Measurements from ENCODE around the gene HAGHL.
"Not testable (repeated sequence)": the region's sequence is repeated elsewhere in the genome, so short reads cannot be mapped to it uniquely, and the experiment has no call there.

The HAGHL gene

DNA sequence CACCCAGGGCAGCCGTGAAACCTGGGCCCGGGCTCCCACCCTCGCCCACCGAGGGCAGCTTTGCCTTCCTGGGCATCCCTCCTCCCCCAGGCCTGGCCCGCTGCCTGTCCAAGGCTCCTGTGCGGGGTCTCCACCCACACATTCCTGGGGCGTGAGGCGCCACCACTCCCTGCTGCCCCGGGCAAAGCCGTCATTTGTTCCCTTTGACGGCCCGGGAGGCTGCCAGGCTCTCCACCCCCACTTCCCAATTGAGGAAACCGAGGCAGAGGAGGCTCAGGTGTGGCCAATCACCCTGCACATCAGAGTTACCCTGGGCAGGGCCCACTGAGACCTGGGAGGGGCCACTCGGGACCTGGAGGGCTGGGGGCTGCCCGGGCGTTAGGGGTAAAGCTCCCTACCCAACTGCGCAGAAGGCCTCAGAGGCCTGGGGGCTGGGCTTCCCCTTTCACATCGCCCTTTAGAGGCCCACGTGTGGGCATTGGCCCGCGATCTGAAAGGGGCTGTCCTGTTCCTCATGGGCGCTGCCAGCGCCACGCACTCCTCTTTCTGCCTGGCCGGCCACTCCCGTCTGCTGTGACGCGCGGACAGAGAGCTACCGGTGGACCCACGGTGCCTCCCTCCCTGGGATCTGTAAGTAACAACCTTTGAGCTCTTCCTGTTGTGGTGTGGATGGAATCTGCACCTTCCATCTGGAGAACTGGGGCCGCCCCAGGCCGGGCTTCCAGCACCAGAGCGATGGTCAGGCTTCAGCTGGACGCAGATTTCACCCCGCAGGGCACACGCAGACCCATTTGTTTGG, 33.8 kb downstream of the HAGHL start, which contains the start of gene MSLN:
Gene MSLN, plus strand, starts transcription at position 190 of the 799 bp plus-strand sequence. CDS start 1,947 bp downstream, outside the sequence.
- no peak for DNase-seq

DNA sequence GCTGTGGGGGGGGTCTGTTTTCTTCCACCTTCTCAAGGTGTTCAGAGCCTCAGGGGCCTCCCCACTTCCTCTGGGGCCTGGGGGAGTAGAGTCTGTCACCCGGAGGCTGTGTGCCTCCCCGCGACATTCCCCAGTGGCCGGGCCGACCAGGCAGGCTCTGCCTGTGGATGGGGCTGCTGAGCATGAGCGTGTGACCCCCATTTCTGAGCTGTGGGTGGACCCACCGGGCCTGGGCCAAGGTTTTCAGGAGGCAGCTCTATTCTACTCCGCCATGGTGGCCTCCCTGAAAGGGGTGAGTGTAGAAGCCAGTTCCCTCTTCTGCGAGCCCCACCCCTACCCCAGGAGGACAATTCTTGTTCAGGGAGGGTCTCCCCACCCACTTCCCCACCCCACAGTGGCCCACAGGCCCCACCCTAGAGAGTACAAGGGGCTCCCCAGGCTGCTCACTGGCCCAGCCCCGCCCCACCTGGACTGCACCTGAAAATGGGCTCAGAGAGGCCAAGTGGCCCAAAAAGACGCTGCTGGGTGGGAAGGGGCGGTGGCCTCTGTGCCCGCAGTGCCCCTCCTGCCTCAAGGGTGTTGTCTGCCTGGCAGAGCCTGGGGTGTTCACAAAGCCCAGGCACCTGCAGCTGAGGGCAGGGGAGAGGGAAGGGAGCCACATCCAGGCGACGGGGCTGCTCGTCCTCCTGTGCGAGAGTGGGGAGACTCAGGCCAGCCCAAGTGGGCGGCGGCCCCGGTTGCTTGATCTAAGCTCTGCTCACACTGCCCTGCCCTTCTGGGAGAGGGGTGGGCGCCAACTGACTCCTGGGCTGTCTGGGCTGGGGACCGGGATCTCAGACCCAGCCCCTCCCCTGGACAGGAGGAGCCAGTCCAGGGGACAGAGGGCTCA, 35.0 kb downstream of the HAGHL start:
- DNase-seq = no peak

DNA sequence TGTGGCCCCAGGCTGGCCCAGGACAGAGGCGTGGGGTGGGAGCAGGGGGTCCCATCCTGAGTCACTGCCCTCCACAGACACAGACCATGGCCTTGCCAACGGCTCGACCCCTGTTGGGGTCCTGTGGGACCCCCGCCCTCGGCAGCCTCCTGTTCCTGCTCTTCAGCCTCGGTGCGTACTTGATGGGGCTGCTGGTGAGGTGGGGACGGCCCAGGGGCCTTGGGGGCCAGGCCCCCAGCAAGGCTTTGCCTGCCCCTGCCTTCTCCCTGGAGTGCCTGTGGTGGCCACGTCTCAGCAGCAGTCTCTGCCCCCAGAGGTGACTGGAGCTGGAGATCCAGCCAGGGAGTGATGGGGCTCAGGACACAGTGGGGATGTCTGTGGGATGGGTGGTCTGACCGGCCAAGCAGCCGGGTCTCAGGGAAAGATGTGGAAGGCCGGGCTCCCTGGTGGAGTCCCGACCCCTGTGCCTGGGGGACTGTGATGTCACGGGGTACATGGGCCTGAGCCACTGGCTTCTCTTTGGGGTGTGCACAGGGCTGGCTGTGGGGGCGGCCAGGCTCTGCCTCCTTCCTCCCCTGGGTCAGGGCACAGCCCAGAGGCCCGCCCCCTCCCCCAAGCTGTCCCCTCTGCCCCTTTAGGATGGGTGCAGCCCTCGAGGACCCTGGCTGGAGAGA, 35.8 kb downstream of the HAGHL start:
- no peak for DNase-seq

DNA sequence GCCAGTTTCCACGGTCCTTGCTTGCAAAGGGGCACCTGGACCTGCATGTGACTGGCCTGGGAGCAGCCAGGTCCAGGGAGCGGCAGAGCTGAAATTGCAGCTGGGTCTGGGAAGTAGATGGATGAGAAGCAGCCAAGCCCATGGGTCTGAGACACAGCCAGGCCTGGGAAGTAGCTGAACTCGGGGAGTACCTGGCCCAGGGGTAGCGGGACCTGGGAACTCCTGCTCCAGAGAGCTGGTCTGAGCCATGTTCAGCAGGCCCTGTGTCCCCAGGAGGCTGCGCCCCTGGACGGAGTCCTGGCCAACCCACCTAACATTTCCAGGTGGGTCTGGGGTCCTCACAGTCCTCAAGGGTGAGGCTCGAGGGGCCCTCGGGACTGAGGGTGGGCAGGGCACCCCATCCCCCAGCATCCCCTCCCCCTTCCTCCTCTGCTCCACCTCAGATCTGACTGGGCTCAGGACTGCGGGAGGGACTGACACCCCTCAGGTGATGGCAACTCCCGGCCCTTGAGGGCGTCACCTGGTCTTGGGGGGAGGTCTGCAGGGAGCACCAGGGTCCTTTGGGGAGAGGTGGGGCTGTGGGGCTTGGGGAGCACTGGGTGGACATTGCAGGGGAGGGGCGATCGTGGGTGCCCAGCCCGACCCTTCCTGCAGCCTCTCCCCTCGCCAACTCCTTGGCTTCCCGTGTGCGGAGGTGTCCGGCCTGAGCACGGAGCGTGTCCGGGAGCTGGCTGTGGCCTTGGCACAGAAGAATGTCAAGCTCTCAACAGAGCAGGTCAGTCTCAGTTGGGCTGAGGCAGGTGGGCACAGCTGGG, 36.7 kb downstream of the HAGHL start:
- no peak for DNase-seq

DNA sequence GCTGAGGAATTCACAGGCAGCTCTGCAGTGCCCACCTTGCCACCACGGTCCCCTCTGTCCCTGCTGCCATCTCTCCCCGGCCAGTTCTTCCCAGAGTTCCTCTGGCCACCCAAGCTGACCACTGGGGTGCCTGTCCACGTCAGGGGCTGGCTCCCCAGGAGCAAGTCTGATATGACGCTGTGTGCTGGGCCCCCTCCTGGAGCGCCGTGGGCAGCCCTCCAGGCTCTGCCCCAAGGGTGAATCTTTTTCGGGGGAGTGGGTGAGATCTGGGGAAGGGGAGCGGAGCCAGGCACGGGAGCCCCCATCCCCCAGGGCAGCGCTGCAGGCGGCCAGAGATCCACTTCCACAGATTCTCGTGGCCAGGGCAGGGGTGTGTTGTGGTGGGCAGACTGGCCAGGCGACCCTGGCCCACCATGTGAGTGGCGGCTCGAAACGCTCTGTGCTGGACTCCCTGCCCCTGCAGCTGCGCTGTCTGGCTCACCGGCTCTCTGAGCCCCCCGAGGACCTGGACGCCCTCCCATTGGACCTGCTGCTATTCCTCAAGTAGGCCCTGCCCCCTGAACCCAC, 37.4 kb downstream of the HAGHL start:
- DNase-seq = no peak

DNA sequence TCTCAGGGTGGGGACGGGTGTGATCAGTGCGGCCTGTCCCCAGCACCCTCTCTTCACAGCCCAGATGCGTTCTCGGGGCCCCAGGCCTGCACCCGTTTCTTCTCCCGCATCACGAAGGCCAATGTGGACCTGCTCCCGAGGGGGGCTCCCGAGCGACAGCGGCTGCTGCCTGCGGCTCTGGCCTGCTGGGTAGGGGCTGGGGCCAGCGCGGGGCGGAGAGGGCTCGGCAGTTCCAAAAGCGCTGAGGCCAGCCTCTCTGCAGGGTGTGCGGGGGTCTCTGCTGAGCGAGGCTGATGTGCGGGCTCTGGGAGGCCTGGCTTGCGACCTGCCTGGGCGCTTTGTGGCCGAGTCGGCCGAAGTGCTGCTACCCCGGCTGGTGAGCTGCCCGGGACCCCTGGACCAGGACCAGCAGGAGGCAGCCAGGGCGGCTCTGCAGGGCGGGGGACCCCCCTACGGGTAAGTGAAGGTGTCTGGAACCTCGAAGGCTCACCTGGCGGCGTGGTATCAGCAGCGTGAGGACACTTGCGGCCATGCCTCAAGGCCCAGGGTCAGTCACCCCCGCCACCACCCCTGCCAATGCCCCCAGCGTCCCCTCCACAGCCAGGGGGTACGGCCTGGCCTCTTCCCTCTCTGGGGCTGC, 38.1 kb downstream of the HAGHL start:
- DNase-seq = no peak

DNA sequence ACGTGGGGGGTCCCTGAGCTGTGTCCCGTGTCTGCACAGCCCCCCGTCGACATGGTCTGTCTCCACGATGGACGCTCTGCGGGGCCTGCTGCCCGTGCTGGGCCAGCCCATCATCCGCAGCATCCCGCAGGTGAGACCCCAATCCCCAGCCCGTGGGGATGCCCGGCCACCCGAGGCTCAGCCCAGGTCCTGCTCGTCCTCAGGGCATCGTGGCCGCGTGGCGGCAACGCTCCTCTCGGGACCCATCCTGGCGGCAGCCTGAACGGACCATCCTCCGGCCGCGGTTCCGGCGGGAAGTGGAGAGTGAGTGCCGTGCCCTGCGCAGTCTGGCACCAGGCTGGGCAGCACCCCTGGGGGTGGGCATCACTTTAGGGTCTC, 38.6 kb downstream of the HAGHL start:
- no peak for DNase-seq

DNA sequence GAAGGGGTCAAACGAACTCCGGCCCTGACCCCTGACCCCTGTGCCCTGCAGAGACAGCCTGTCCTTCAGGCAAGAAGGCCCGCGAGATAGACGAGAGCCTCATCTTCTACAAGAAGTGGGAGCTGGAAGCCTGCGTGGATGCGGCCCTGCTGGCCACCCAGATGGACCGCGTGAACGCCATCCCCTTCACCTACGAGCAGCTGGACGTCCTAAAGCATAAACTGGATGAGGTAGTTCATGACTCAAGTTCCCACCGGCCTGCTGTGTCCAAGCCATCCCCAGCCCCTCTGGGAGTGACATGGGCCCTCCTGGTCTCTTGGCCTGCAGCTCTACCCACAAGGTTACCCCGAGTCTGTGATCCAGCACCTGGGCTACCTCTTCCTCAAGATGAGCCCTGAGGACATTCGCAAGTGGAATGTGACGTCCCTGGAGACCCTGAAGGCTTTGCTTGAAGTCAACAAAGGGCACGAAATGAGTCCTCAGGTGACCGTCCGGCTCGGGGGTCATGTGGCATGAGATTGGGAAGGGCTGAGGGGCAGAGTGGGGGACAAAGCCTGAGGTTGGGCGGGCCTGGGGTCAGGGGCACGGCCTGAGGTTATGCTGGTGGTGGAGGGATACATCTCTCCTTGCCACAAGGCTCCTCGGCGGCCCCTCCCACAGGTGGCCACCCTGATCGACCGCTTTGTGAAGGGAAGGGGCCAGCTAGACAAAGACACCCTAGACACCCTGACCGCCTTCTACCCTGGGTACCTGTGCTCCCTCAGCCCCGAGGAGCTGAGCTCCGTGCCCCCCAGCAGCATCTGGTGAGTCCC, 39.3 kb downstream of the HAGHL start:
- DNase-seq = no peak

DNA sequence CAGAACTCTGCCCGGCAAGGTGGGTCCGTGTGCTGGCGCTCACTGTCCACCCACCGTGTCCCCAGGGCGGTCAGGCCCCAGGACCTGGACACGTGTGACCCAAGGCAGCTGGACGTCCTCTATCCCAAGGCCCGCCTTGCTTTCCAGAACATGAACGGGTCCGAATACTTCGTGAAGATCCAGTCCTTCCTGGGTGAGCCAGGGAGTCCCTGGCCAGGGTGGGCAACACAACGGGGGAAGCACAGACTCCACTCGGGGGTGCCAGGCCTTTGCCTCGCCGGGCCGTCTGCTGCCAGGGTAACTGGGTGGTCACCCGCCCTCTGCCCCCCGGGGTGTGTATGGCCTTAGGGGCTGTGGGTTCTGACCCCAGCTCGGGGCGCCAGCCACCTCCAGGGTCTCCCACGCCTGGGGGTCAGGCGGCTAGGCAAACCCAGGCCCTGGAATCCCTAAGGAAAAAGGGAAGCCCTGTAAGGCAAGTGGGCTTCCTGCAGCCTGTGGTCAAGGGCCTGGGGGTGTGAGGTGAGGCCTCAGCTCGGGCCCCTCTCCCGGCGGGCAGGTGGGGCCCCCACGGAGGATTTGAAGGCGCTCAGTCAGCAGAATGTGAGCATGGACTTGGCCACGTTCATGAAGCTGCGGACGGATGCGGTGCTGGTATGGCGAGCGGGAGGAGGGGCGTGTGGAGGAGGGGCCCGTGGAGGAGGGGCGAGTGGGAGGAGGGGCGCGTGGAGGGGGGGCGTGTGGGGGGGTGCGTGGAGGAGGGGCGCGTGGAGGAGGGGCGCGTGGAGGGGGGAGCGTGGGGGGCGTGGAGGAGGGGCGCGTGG, 40.1 kb downstream of the HAGHL start:
- no peak for DNase-seq

DNA sequence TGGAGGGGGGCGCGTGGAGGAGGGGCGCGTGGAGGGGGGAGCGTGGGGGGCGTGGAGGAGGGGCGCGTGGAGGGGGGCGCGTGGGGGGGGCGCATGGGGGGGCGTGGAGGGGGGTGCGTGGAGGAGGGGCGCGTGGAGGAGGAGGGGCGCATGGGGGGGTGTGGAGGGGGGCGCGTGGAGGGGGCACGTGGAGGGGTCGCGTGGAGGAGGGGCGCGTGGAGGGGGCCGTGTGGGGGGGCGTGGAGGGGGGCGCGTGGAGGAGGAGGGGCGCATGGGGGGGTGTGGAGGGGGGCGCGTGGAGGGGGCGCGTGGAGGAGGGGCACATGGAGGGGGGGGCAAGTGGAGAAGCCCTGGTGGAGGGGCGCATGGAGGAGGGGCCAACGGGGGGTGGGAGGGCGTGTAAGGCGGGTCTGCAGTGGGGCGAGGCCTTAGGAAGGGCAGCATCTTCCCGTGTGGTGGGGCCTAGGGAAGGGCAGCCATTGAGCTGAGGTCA, 40.9 kb downstream of the HAGHL start:
- DNase-seq = no peak

DNA sequence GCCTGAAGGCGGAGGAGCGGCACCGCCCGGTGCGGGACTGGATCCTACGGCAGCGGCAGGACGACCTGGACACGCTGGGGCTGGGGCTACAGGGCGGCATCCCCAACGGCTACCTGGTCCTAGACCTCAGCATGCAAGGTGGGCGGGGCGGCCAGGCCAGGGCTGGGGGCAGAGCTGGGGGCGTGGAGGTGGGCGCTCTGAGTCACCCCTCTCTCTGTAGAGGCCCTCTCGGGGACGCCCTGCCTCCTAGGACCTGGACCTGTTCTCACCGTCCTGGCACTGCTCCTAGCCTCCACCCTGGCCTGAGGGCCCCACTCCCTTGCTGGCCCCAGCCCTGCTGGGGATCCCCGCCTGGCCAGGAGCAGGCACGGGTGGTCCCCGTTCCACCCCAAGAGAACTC, 41.5 kb downstream of the HAGHL start:
- DNase-seq = no peak

DNA sequence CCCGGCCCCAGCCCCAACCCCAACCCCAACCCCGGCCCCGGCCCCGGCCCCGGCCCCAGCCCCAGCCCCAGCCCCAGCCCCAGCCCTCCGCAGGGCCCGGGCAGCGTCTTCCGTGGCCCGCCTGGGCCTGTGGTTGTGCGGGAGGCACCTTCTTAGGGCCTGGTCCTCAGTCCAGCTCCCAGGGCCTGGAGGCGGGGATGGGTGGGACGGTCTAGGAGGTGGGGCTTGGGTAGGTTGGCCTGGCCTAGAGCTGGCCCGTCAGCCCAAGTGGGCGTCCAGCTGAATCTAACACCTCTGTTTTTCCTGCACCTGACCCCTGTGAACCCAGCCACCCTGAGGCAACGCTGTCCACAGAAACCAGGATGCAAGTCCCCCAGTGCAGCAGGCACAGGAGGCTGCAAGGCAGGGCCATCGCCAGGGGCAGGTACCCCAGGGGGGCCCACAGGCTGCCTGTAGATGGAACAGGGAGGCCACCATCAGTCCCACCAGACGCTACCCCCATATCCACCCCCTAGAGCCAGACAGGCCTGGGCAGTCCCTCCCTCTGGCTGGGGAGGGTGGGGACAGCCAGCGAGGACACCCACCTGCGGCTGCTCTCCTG, 42.4 kb downstream of the HAGHL start:
- no peak for DNase-seq

DNA sequence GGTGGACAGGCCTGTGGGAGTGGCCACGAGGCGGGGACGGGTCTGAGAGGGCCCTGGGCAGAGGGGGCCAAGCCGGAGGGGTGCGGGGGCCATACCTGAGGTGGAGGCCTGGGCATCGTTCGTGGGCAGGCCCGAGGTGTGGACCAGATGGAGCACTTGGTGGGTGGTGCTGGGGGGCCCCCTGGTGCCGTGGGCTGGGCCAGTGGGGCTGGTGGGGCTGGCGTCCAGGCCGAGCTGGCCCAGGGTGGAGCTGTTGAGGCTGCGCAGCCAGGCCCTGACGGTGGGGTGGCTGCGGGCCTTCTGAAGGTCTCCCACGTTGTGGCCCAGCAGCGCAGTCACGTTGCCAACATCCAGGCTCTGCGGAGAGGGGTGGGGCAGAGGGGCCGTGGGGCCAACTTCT, 43.0 kb downstream of the HAGHL start:
- no peak for DNase-seq

DNA sequence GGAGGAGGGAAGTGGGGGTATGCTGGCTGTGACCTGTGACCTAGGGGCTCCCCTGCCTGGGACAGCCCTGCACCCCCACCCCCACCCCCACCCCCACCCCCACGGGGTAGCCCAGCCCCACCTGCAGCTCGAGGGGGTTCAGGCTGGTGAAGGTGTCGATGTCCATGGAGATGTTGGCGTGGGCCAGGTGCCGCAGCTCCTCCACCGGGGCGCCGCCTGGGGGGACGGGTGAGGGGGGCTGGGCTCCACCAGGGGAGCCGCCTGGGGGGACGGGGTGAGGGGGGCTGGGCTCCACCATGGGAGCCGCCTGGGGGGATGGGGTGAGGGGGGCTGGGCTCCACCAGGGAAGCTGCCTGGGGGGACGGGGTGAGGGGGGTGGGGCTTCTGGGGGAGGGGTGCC, 43.5 kb downstream of the HAGHL start:
- no peak for DNase-seq

DNA sequence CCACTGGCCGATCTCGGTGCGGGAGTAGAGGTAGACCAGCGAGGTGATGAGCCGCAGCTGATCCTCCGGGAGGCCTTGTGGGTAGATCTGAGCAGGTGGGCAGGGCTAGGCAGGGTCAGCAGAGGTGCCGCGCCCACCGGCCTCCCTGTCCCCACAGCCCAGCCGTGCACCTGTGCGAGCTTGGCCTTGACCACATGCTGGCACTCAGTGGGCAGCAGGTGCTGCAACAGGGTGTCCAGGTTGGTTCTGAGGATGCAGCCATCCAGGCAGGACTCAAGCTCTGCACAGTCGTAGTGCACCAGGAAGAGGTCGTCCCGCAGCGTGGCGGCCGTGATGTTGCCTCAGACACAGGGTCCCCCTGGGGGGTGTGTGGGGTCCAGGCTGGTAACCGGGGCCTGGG, 46.1 kb downstream of the HAGHL start:
- DNase-seq = no peak

DNA sequence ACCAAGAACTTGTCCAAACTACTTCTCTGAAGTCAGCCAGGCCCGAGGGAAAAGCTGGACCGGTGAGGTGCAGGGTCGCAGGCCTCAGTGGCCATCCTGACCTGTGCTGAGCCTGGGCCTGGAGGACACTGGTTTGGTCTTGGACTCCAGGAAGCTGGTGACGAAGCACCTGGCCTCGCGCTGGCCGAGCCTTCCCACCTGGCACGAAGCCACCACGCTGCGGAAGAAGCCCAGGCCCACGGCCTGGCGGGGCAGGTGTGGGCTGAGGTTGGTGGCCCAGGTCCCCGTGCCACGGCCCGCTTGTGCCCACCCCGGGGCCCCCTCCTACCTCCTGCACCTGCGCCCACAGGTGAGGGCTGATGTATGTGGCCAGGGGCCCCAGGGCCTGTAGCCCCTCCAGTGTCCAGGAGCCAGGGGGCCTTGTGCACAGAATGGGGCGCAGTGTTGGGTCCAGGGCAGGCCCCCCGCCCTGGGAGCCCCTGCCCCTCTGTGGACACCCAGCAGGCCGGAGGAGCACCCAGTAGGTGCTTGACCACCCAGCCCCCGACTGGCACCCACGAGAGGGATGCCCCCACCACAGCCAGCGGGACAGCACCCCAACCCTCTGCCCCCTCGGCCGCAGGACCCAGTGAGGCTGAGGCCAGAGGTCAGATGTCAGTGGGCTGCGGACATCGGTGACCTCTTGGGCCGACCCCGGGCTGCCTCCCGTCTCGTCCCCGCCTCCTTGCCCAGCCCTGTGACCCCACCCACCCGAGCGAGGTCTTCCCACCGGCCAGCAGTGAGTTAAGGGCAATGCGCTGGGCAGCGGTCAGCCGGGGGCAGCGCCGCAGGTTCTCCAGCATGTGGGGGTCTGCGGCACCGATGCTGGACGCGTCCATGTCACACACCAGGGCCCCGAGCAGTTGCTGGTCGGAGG, 47.4 kb downstream of the HAGHL start:
- no peak for DNase-seq

DNA sequence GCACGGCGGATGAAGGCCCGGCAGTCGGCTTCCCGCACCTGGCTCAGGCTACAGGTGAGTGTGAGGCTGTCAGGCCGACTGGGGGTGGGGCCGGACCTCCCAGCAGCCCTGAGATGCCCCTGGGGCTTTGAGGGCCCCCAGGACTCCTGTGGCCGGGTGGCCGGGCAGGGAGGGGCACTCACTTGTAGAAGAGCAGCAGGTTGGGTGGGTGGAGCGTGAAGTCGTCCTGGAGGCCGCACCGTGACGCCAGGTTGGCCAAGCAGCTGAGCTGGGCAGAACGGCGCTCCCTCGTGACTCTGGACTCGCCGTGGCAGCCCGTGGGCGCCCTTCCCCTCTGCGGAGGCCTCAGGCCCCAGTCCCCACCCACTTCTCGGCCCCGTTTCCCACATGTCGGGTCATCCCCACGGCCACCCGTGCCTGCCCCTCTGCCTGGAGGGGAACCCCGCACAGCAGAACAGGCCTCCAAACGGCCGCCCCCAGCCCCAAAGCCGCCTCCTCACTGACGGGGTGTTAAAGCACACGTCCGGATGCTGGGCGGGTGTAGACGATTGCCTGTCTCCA, 48.4 kb downstream of the HAGHL start:
- no peak for DNase-seq

DNA sequence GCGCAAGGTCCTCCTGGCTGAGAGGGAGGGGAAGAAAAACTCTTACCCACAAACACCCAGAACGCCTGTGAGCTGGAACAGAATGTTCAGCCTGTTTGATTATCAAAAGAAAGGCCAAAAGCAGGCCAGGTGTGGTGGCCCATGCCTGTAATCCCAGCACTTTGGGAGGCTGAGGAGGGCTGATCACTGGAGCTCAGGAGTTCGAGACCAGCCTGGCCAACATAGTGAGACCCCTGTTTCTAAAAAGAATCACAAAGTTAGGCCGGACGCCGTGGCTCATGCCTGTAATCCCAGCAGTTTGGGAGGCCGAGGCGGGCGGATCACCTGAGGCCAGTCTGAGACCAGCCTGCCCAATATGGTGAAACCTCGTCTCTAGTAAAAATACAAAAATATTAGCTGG, 49.4 kb downstream of the HAGHL start:
- DNase-seq = not testable (repeated sequence)
